GM10266 (cell line): Measurements from ENCODE around the gene PDS5B.

Experiments
- DNase-seq: peaks from one replicate; pipeline ENCODE4 v3.0.0; 2012; ENCODE audit errors: extremely low spot score
- TF ChIP-seq, protein P1 (sequence below): IDR thresholded peaks from 2 replicates; pipeline ENCODE4 v1.5.1; 2012; ENCODE audit warnings: mild to moderate bottlenecking, low read depth; ENCODE audit not compliant: control insufficient read depth, insufficient read depth; ENCODE audit errors: missing control alignments

PDS5B gene, protein sequence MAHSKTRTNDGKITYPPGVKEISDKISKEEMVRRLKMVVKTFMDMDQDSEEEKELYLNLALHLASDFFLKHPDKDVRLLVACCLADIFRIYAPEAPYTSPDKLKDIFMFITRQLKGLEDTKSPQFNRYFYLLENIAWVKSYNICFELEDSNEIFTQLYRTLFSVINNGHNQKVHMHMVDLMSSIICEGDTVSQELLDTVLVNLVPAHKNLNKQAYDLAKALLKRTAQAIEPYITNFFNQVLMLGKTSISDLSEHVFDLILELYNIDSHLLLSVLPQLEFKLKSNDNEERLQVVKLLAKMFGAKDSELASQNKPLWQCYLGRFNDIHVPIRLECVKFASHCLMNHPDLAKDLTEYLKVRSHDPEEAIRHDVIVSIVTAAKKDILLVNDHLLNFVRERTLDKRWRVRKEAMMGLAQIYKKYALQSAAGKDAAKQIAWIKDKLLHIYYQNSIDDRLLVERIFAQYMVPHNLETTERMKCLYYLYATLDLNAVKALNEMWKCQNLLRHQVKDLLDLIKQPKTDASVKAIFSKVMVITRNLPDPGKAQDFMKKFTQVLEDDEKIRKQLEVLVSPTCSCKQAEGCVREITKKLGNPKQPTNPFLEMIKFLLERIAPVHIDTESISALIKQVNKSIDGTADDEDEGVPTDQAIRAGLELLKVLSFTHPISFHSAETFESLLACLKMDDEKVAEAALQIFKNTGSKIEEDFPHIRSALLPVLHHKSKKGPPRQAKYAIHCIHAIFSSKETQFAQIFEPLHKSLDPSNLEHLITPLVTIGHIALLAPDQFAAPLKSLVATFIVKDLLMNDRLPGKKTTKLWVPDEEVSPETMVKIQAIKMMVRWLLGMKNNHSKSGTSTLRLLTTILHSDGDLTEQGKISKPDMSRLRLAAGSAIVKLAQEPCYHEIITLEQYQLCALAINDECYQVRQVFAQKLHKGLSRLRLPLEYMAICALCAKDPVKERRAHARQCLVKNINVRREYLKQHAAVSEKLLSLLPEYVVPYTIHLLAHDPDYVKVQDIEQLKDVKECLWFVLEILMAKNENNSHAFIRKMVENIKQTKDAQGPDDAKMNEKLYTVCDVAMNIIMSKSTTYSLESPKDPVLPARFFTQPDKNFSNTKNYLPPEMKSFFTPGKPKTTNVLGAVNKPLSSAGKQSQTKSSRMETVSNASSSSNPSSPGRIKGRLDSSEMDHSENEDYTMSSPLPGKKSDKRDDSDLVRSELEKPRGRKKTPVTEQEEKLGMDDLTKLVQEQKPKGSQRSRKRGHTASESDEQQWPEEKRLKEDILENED (N-terminal part only)

DNA sequence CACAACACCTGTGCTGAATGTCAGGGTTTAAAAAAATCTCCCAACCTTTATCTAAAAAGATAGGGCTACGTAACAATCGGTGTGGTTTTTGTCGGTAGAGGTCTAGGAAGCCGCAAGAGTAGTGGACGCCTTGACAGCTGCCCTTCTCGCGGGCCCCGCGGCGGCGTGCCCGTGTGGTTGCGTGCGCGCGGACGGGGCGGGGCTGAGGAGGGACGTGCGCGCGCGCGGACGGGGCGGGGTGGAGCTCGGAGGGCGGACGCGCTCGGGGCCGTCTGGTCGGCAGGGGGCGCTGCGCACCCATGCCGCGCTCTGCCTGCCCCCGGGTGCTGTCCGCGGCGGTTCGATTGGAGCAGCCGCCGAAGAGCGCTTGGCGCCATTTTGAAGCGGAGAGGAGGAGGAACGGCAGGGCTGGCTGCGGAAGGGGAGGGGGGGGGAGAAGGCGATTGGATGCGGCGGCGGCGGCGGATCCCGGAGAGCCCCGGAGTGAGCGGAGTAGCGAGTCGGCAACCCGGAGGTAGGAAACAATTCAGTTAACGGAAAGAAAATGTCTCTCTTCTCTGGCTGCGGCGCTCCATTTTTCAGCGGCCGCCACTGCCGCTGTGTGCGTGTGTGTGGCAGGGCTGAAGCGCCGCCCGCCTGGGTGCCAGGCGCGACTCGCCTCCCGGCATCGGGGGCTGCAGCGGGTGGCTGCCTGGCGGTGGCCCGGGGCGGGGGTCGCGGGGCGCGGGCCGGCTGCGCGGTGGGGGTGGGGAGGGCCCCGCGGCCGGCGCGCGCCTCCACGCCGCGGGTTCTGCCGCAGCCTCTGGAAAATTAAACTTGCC is at the start of gene PDS5B:
TSS of gene PDS5B (plus strand) at position 373 of the 821 bp plus-strand sequence. CDS start 62,321 bp downstream, outside the sequence.
- DNase-seq, result peak; percentile 96
- TF ChIP-seq, protein P1, sequence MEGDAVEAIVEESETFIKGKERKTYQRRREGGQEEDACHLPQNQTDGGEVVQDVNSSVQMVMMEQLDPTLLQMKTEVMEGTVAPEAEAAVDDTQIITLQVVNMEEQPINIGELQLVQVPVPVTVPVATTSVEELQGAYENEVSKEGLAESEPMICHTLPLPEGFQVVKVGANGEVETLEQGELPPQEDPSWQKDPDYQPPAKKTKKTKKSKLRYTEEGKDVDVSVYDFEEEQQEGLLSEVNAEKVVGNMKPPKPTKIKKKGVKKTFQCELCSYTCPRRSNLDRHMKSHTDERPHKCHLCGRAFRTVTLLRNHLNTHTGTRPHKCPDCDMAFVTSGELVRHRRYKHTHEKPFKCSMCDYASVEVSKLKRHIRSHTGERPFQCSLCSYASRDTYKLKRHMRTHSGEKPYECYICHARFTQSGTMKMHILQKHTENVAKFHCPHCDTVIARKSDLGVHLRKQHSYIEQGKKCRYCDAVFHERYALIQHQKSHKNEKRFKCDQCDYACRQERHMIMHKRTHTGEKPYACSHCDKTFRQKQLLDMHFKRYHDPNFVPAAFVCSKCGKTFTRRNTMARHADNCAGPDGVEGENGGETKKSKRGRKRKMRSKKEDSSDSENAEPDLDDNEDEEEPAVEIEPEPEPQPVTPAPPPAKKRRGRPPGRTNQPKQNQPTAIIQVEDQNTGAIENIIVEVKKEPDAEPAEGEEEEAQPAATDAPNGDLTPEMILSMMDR, result peak; percentile 96

DNA sequence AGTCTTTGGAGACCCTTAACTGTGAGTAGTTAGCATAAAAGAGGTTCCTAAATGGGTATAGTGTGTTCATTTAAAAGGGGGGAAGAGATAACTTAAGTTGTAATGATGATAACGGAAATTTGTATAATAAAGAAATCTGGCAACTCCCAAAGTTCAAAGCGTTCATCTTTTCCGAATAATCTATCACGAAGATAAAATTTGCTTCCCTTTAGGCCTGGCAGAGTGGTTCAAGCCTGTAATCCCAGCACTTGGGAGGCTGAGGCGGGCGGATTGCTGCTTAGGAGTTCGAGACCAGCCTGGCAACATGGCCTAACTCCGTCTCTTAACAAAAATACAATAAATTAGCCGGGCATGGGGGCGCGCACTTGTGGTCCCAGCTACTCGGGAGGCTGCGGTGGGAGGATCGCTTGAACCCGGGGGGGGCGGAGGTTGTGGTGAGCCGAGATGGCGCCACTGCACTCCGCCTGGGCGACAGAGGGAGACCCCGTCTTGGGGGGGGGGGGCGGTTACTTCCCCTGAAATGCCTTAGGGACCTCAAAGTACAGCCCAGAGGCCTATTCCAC is 48.6 kb upstream of the PDS5B start:
- no peak for DNase-seq
- TF ChIP-seq, protein P1, result no peak

DNA sequence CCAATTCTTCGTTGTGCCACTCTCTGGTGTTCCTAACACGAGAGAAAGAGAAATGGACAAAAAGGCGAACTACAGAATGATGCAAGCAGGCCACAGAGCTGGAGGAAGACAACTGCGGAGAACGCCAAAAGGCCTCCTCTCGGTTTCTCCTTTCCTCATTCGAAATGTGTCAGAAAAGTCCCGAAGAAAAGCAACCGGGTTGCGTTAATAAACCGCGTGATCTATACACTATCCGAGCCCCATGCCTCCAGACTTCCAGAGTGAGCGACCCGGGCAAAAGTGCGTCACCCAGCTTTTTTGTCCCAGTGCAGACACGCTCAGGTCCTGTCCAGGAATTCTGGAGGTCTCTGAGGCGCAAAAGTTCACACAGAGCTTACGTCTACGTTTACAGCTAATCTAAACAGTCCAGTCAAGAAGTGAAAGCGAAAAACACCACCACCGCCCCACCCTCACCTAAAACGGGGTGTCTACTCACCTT is 48.1 kb upstream of the PDS5B start:
- TF ChIP-seq, protein P1, result no peak
- DNase-seq, result peak; percentile 50

DNA sequence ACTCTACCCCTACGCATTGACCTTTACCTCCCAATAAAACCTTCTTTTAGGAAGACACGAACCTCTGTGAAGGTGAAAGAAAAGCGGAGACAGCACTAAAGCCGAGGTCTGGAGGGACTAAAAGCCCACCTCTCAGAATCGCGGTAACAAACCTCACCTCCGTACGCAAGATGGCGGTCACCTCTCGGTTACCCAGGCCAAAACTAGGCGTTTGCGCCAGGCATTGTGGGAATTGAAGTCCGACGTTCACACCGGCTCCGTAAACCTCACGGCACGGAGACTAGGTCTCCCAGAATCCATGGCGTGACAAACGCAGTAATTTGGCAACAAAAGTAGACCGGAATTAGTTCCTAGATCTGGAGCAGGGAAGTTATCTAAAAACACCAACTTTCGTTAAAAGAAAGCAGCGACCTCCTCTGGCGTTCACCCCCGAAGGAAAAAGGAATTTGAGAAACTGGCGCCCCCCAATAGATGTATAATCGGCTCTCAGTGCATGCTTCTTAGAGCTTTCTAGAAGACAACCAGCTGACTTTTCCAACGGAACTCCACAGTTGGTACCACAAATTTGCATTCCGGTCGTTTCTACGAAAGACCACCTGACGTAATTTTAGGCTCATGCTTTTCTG is 47.5 kb upstream of the PDS5B start, which contains the start of gene N4BP2L2:
TSS of gene N4BP2L2 (minus strand) at position 175 of the 626 bp plus-strand sequence. CDS start 1,768 bp downstream, outside the sequence.
- peak; percentile 84 for DNase-seq
- TF ChIP-seq, protein P1, result peak; percentile 43

DNA sequence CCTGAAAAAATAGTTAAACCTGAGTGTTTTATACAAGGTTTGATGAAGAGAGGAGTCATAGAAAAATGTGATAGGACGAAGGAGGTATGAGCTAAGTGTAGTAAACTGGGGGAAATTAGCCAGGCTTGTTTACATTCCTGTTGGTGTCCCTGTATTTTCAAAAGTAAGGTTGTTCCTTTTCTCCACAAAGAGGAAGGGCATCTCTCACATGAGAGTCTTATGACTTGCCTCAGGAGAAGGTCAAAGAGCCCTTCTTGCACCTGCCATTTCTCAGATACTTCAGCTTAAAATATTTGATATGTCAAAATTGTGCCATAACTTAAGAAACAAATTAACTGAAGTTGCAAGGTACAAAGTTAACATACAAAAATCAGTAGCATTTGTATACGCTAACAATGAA is 44.0 kb upstream of the PDS5B start:
- no peak for DNase-seq
- TF ChIP-seq, protein P1, result no peak
